ENCODE measurements around the gene IL17D.

The IL17D gene, protein sequence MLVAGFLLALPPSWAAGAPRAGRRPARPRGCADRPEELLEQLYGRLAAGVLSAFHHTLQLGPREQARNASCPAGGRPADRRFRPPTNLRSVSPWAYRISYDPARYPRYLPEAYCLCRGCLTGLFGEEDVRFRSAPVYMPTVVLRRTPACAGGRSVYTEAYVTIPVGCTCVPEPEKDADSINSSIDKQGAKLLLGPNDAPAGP

DNA sequence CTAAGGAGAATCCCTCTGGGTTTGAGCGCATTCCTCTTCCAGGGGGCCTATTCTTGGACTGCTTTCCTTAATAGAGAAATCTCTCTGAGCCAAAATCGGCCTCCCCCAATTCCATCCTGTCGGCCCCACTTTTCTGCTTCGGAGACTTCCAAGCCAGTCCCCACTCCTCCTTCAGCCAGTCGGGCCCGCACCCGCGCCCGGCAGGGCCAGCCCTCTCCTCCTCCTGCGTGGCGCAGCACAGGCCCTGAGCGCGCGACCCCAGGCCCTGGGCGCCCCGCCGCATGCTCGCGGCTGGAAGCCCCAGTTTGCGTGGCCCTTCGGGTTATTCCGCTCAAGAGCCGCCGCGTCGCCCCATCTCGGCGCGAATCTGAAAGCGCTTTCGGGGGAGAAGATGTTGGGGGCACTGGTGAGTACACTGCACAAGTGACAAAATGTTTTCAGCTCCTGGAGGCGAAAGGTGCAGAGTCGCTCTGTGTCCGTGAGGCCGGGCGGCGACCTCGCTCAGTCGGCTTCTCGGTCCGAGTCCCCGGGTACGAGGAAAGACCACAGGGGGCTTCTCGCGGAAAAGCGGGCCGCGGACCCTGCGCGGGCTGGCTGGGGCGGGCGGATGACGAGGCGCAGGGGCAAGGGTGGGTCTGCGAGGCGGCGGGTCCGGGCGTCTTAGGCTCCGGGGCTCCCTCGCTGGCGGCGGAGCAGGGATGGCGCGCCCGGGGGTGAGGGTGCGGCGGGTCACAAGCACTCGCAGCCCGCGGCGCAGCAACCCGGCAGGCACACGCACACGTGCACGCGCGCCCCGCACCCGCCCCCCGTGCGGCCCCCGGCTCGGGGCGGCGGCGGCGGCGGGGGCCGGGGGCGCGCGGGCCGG, at the start of gene IL17D:
Gene IL17D (plus strand): TSS at position 785 of the 865 bp plus-strand sequence. CDS start 303 bp downstream, outside the sequence.
- Histone ChIP-seq H3K4me1 (ENCODE audit: control insufficient read depth, insufficient read depth, low read length) (no peaks in the 10 kb centered on the region; the same call in 1 of the 2 replicates), H3K27me3 (ENCODE audit: control insufficient read depth, insufficient read depth, low read length) (peaks cover 10% of the 10 kb centered on the region), H3K9me3 (ENCODE audit: control insufficient read depth, insufficient read depth, low read length) (no peaks in the 10 kb centered on the region), H3K36me3 (ENCODE audit: control insufficient read depth, insufficient read depth, low read length) (no peaks in the 10 kb centered on the region), H3K4me3 (ENCODE audit: low read length) (peak within 1 kb of the TSS; percentile 85), H3K27ac (ENCODE audit: low read length) (no peak within 1 kb of the TSS)
- DNase-seq (ENCODE audit: low read depth, low spot score): no peak
- WGBS (ENCODE audit: insufficient coverage, insufficient read length): no CpG with 5 or more reads among the region's 94 CpGs

DNA sequence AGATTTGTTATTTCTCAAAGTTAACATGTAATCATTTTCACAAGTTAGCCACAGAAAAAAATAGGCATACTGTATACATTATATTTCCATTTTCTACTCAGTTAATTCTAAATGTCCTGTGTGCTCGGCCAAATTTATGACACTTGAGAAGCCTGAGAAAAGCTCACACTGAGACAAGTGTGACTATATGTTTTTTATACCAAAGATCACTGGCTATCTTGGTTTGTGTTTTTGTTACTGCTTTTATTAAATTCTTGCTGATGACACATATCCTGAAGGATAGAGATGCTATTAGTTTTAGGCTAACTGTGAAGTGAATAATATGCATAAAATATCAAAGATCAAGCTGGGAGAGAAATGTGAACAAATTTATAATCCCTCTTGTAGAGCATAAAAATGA, 49.3 kb upstream of the IL17D start:
- Histone ChIP-seq H3K27me3 (ENCODE audit: control insufficient read depth, insufficient read depth, low read length) (no peaks in the 10 kb centered on the region), H3K4me3 (ENCODE audit: low read length) (no peak overlapping the region), H3K36me3 (ENCODE audit: control insufficient read depth, insufficient read depth, low read length) (no peaks in the 10 kb centered on the region), H3K4me1 (ENCODE audit: control insufficient read depth, insufficient read depth, low read length) (no peaks in the 10 kb centered on the region), H3K27ac (ENCODE audit: low read length) (no peak overlapping the region), H3K9me3 (ENCODE audit: control insufficient read depth, insufficient read depth, low read length) (no peaks in the 10 kb centered on the region)
- no CpG with 5 or more reads among the region's 1 CpG for WGBS (ENCODE audit: insufficient coverage, insufficient read length)
- DNase-seq (ENCODE audit: low read depth, low spot score): no peak

DNA sequence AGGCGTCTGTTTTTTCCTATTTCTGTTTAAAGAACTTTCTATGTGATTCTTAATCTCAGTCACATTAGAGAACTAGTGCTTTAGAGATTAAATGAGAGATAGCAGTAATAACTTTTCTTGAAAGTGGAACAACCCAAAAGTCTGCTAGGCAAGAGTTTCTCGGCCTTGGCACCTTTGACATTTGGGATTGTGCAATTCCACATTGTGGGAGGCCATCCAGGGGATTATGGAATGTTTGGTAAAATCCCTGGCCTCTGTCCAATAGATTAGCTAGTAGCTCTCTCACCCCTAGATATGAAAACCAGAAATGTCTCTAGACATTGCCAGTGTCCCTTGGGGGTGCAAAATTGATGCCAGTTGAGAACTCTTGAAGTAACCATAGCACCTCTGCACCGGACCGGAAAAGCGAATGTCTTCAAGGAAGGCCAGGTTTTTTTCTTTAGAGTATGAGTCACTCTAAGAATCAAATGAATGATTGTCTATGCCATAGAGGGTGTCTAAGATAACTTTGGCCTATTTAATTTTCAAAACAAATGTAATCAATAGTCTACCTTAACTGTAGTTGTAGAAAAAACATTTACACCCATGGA, 45.0 kb upstream of the IL17D start:
- H3K27me3 ChIP-seq (ENCODE audit: control insufficient read depth, insufficient read depth, low read length): no peaks in the 10 kb centered on the region
- H3K9me3 ChIP-seq (ENCODE audit: control insufficient read depth, insufficient read depth, low read length): no peaks in the 10 kb centered on the region
- DNase-seq (ENCODE audit: low read depth, low spot score): no peak
- no peak overlapping the region for H3K4me3 ChIP-seq (ENCODE audit: low read length)
- no peaks in the 10 kb centered on the region for H3K36me3 ChIP-seq (ENCODE audit: control insufficient read depth, insufficient read depth, low read length)
- H3K27ac ChIP-seq (ENCODE audit: low read length): no peak overlapping the region
- no peaks in the 10 kb centered on the region for H3K4me1 ChIP-seq (ENCODE audit: control insufficient read depth, insufficient read depth, low read length)
- no CpG with 5 or more reads among the region's 5 CpGs for WGBS (ENCODE audit: insufficient coverage, insufficient read length)

DNA sequence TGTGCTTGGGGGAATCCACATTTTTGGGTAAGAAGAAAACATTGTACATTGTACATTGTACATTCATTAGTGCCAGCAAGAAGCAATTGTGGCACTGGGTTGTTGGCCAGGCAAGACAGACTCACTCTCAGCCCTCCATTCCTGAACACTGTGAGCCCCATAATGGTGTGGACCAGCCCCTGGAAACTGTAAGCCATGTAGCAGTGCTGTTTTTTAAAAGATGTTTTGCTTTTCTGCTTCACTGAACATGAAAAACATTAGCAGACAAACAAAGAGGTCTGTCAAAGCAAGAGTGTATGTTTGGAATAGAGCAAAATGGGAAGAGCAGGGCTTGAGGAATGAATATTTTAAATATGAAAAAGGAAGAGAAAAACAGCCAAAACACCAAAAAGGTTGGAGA, 39.1 kb upstream of the IL17D start:
- H3K4me3 ChIP-seq (ENCODE audit: low read length): no peak overlapping the region
- DNase-seq (ENCODE audit: low read depth, low spot score): no peak
- H3K9me3 ChIP-seq (ENCODE audit: control insufficient read depth, insufficient read depth, low read length): no peaks in the 10 kb centered on the region
- H3K36me3 ChIP-seq (ENCODE audit: control insufficient read depth, insufficient read depth, low read length): no peaks in the 10 kb centered on the region
- no peaks in the 10 kb centered on the region for H3K4me1 ChIP-seq (ENCODE audit: control insufficient read depth, insufficient read depth, low read length)
- no peak overlapping the region for H3K27ac ChIP-seq (ENCODE audit: low read length)
- H3K27me3 ChIP-seq (ENCODE audit: control insufficient read depth, insufficient read depth, low read length): no peaks in the 10 kb centered on the region

DNA sequence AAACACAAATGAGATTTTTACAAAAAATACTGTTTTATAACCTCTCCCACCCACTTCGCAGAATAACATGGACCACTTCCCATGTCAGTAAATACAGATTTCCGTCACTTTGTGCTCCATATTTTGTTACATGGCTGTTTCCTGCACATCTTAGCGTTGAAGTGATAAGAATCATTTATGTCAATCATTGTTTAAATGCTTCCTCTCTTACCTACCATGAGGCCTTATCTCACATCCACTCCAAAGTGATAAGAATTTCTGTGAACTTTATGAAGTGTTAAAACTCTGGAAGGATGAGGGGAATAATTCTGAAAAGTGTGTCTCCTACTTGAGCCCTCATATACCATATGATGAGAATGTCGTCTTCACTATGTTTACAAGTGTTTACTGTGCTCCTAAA, 36.6 kb upstream of the IL17D start:
- H3K9me3 ChIP-seq (ENCODE audit: control insufficient read depth, insufficient read depth, low read length): no peaks in the 10 kb centered on the region
- no CpG with 5 or more reads among the region's 4 CpGs for WGBS (ENCODE audit: insufficient coverage, insufficient read length)
- no peak overlapping the region for H3K27ac ChIP-seq (ENCODE audit: low read length)
- no peaks in the 10 kb centered on the region for H3K36me3 ChIP-seq (ENCODE audit: control insufficient read depth, insufficient read depth, low read length)
- H3K4me1 ChIP-seq (ENCODE audit: control insufficient read depth, insufficient read depth, low read length): no peaks in the 10 kb centered on the region
- DNase-seq (ENCODE audit: low read depth, low spot score): no peak
- no peak overlapping the region for H3K4me3 ChIP-seq (ENCODE audit: low read length)
- no peaks in the 10 kb centered on the region for H3K27me3 ChIP-seq (ENCODE audit: control insufficient read depth, insufficient read depth, low read length)

DNA sequence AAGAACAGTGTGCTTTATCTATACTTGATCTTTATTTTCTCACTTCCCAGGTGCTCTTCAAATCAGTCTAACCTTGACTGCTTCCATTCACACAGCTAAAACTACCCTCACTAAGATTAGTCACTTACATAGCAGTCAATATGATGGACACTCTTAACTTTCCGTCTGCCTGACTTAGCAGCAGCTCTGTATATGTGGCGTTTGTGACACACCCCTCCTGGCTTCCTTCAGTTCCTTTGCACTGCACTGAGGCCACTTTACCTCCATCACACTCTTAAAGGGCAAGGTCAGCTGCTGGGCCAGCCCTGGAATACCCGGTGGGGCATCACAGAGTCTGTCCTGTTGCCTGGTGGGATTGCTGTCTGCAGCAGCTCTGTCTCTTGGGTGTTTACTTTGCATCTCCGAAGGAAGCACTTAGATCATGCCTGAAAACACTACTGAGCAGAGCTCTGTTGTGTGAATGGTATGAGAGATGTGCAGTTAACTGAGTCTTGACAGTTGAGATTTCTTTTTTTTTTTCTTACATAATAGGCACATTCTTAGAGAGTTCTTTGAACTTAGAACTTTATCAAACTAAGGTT, 35.6 kb upstream of the IL17D start:
- no CpG with 5 or more reads among the region's 4 CpGs for WGBS (ENCODE audit: insufficient coverage, insufficient read length)
- Histone ChIP-seq H3K27me3 (ENCODE audit: control insufficient read depth, insufficient read depth, low read length) (no peaks in the 10 kb centered on the region), H3K4me3 (ENCODE audit: low read length) (no peak overlapping the region), H3K4me1 (ENCODE audit: control insufficient read depth, insufficient read depth, low read length) (no peaks in the 10 kb centered on the region), H3K9me3 (ENCODE audit: control insufficient read depth, insufficient read depth, low read length) (no peaks in the 10 kb centered on the region), H3K27ac (ENCODE audit: low read length) (no peak overlapping the region), H3K36me3 (ENCODE audit: control insufficient read depth, insufficient read depth, low read length) (no peaks in the 10 kb centered on the region)
- no peak for DNase-seq (ENCODE audit: low read depth, low spot score)

DNA sequence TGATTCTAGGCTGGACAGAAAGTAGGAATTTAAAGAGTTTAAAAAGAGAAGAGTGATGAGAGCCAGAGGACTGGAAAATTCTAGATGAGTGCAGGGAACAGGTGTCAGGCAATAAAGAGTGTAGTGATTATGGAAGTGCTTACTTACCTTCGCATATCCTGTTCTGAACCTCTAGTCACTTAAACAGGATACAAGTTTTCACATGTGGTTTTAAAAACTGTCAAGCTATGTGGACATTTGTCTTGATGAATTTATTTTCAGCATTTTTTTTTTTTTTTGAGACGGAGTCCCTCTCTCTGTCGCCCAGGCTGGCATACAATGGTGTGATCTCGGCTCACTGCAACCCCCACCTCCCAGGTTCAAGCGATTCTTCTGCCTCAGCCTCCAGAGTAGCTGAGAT, 34.3 kb upstream of the IL17D start:
- Histone ChIP-seq H3K4me1 (ENCODE audit: control insufficient read depth, insufficient read depth, low read length) (no peaks in the 10 kb centered on the region), H3K27ac (ENCODE audit: low read length) (no peak overlapping the region), H3K36me3 (ENCODE audit: control insufficient read depth, insufficient read depth, low read length) (no peaks in the 10 kb centered on the region), H3K4me3 (ENCODE audit: low read length) (no peak overlapping the region), H3K9me3 (ENCODE audit: control insufficient read depth, insufficient read depth, low read length) (no peaks in the 10 kb centered on the region), H3K27me3 (ENCODE audit: control insufficient read depth, insufficient read depth, low read length) (no peaks in the 10 kb centered on the region)
- DNase-seq (ENCODE audit: low read depth, low spot score): no peak
- no CpG with 5 or more reads among the region's 5 CpGs for WGBS (ENCODE audit: insufficient coverage, insufficient read length)

DNA sequence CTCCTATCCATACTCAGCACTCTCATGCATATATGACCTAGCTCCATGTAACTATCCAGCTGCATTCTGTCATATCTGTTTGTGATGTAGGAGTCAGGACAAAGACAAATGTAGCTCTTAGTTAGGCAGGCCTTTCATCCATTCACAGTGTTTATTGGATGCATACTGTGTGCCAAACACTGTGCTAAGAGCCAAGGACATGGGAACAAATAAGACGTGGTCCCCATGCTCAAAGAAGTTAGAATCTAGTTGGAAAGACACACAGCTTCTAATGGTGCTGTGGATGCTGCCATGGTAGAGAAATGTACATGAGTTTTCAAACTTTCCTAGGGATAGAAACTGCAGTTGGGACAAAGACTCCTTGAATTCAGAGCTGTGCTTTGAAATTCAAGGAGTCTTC, 31.7 kb upstream of the IL17D start:
- H3K4me3 ChIP-seq (ENCODE audit: low read length): no peak overlapping the region
- WGBS (ENCODE audit: insufficient coverage, insufficient read length): no CpG with 5 or more reads among the region's 1 CpG
- no peaks in the 10 kb centered on the region for H3K27me3 ChIP-seq (ENCODE audit: control insufficient read depth, insufficient read depth, low read length)
- no peak for DNase-seq (ENCODE audit: low read depth, low spot score)
- no peak overlapping the region for H3K27ac ChIP-seq (ENCODE audit: low read length)
- H3K9me3 ChIP-seq (ENCODE audit: control insufficient read depth, insufficient read depth, low read length): no peaks in the 10 kb centered on the region
- no peaks in the 10 kb centered on the region for H3K4me1 ChIP-seq (ENCODE audit: control insufficient read depth, insufficient read depth, low read length)
- no peaks in the 10 kb centered on the region for H3K36me3 ChIP-seq (ENCODE audit: control insufficient read depth, insufficient read depth, low read length)

DNA sequence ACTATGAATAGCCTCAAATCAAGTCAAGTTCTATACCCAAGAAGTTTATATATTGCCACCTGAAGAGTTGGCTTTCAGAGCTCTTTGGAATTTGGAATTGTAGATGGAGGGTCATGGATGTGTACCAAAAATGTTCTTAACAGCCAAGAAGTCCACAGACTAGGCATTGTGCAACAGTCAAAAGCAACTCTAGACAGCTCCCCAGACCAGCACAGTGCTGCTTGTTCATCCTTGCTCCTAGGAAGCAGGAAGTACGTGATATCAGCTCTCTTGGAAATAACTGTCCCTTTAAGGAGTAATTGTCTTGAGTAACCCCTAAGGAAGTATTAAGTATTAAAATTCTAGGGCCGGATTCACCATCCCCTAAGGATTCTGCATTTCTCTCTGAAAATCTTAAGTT, 30.7 kb upstream of the IL17D start:
- Histone ChIP-seq H3K27me3 (ENCODE audit: control insufficient read depth, insufficient read depth, low read length) (no peaks in the 10 kb centered on the region), H3K27ac (ENCODE audit: low read length) (no peak overlapping the region), H3K4me3 (ENCODE audit: low read length) (no peak overlapping the region), H3K36me3 (ENCODE audit: control insufficient read depth, insufficient read depth, low read length) (no peaks in the 10 kb centered on the region), H3K4me1 (ENCODE audit: control insufficient read depth, insufficient read depth, low read length) (no peaks in the 10 kb centered on the region), H3K9me3 (ENCODE audit: control insufficient read depth, insufficient read depth, low read length) (no peaks in the 10 kb centered on the region)
- no peak for DNase-seq (ENCODE audit: low read depth, low spot score)
- WGBS (ENCODE audit: insufficient coverage, insufficient read length): no CpG with 5 or more reads among the region's 2 CpGs

DNA sequence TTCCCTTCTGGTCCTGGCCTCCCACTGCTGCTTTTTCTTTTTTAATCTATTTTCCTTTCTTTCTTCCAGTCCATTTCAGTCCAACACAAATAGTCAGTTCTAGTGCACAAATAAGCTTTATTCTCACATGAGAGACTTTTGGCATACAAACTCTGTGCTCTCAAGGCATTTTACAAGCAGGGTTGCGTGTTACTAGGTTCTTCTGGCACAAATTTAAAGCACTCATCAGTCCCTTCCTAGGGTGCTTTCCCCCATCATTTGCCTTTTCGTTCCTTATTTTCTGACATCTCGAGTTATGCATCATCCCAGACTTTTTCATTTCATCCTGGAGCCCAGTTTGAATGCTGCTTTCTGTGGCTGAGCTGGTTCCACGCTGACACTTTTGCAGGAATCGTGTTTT, 29.8 kb upstream of the IL17D start:
- no peak for DNase-seq (ENCODE audit: low read depth, low spot score)
- no peak overlapping the region for H3K4me3 ChIP-seq (ENCODE audit: low read length)
- H3K9me3 ChIP-seq (ENCODE audit: control insufficient read depth, insufficient read depth, low read length): no peaks in the 10 kb centered on the region
- no CpG with 5 or more reads among the region's 5 CpGs for WGBS (ENCODE audit: insufficient coverage, insufficient read length)
- no peaks in the 10 kb centered on the region for H3K27me3 ChIP-seq (ENCODE audit: control insufficient read depth, insufficient read depth, low read length)
- no peaks in the 10 kb centered on the region for H3K36me3 ChIP-seq (ENCODE audit: control insufficient read depth, insufficient read depth, low read length)
- no peak overlapping the region for H3K27ac ChIP-seq (ENCODE audit: low read length)
- no peaks in the 10 kb centered on the region for H3K4me1 ChIP-seq (ENCODE audit: control insufficient read depth, insufficient read depth, low read length)
